Neural crest cell (in vitro differentiated cells): ENCODE data around the gene IFFO2. TPM values are rescaled to one million over a fixed set of nuclear protein-coding genes. Genes with fewer than 3 reads are reported as not detected.

Experiments used
- DNase-seq: peaks from one replicate; pipeline ENCODE4 v3.0.0; 2021; ENCODE audit warnings: low read depth, mixed read lengths, low spot score
- H3K27ac Mint-ChIP-seq: one replicate; pipeline ENCODE4 v1.8.0; 2021; ENCODE audit warnings: mild to moderate bottlenecking, mixed read lengths; ENCODE audit not compliant: unreplicated experiment
- H3K27me3 Mint-ChIP-seq: 2 replicates; pipeline ENCODE4 v1.8.0; 2021; ENCODE audit warnings: low read depth, mild to moderate bottlenecking, mixed read lengths
- H3K36me3 Mint-ChIP-seq: 2 replicates; pipeline ENCODE4 v1.8.0; 2021; ENCODE audit warnings: low read depth, mild to moderate bottlenecking, mixed read lengths
- H3K4me1 Mint-ChIP-seq: 2 replicates; pipeline ENCODE4 v1.8.0; 2021; ENCODE audit warnings: mixed read lengths
- H3K4me3 Mint-ChIP-seq: one replicate; pipeline ENCODE4 v1.8.0; 2021; ENCODE audit warnings: mild to moderate bottlenecking, mixed read lengths
- H3K9me3 Mint-ChIP-seq: 2 replicates; pipeline ENCODE4 v1.8.0; 2021; ENCODE audit warnings: mixed read lengths
- microRNA-seq: library from miRNA; unstranded; fragments of <30 nt; microRNA quantifications from one replicate; pipeline ENCODE4, GENCODE V29; 2020
- total RNA-seq: library from RNA; stranded (reverse); gene quantifications from 2 replicates; pipeline ENCODE4 v1.2.1, GENCODE V29; 2021
- TF ChIP-seq, protein P1 (sequence below): fragments of 200-600 bp; sonication (generic); conservative IDR thresholded peaks from 2 replicates; pipeline ENCODE4 v1.5.0; 2021; ENCODE audit warnings: antibody characterized with exemption, mild to moderate bottlenecking

The IFFO2 gene
- total RNA-seq, 1 donor from 2014 or later: 9.9 TPM

DNA sequence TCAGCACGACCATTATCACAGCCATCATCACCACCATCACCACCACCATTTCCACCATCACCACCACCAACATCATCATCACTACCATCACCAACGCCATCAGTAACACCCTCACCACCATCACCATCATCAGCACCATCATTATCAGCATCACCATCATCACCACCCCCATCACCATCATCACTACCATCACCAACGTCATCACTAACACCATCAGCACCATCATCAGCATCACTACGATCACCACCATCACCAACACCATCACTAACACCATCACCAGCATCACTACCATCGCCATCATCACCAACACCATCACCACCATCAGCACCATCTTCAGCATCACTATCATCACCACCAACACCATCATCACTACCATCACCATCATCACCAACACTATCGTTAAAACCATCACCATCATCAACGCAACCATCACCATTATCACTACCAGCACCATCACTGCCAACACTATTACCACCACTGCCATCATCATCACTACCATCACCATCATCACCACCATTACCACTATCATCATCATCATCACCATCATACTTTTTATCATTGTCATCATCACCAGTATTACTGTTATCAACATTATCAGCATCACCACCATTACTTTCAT is 98.3 kb downstream of the IFFO2 start:
- Mint-ChIP-seq H3K27me3 (peaks cover 13% of the 10 kb centered on the region), H3K4me1 (no peaks in the 10 kb centered on the region), H3K4me3 (no peak overlapping the region), H3K36me3 (no peaks in the 10 kb centered on the region), H3K9me3 (no peaks in the 10 kb centered on the region), H3K27ac (no peak overlapping the region)
- DNase-seq: no peak
- TF ChIP-seq, protein P1, sequence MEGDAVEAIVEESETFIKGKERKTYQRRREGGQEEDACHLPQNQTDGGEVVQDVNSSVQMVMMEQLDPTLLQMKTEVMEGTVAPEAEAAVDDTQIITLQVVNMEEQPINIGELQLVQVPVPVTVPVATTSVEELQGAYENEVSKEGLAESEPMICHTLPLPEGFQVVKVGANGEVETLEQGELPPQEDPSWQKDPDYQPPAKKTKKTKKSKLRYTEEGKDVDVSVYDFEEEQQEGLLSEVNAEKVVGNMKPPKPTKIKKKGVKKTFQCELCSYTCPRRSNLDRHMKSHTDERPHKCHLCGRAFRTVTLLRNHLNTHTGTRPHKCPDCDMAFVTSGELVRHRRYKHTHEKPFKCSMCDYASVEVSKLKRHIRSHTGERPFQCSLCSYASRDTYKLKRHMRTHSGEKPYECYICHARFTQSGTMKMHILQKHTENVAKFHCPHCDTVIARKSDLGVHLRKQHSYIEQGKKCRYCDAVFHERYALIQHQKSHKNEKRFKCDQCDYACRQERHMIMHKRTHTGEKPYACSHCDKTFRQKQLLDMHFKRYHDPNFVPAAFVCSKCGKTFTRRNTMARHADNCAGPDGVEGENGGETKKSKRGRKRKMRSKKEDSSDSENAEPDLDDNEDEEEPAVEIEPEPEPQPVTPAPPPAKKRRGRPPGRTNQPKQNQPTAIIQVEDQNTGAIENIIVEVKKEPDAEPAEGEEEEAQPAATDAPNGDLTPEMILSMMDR: no peak

DNA sequence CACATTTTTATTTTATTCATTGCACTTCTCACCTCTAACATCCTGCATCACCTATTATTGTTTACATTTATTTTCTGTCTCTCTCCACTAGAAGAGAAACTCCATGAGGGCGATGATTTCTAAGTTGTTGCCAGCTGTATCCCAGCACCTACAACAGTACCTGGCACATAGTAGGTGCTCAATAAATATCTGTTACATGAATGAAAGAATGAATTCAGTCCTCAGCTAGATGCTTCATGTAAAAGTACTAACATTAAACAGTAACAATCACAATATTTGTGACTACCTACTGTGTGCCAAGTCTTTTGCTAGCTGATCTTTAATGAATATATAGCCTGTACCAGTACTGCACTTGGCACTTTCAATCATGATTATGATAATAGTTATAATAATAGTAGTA is 100.0 kb downstream of the IFFO2 start:
- no peaks in the 10 kb centered on the region for H3K9me3 Mint-ChIP-seq
- no peaks in the 10 kb centered on the region for H3K36me3 Mint-ChIP-seq
- TF ChIP-seq, protein P1: no peak
- H3K27me3 Mint-ChIP-seq: peaks cover 13% of the 10 kb centered on the region
- H3K4me3 Mint-ChIP-seq: no peak overlapping the region
- no peak for DNase-seq
- H3K4me1 Mint-ChIP-seq: no peaks in the 10 kb centered on the region
- no peak overlapping the region for H3K27ac Mint-ChIP-seq

DNA sequence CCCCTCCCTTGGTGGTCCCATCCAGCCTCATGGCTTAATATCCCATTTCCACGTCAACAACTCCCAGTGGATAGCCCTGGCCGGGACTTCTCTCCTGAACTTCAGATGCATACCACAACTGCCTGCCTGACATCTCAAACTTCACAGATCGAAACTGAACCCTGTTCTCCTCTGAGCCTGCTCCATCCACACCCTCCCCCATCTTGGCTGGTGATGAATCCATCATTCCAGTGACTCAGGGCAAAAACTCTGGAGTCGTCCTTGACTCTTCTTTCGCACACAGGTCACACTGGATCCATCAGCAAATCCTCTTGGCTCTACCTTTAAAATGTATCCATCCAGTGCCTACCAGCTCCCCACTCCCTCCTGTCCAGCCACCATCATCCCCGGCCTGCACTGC is 100.9 kb downstream of the IFFO2 start:
- H3K27ac Mint-ChIP-seq: no peak overlapping the region
- no peaks in the 10 kb centered on the region for H3K36me3 Mint-ChIP-seq
- no peak for DNase-seq
- no peaks in the 10 kb centered on the region for H3K4me1 Mint-ChIP-seq
- no peak overlapping the region for H3K4me3 Mint-ChIP-seq
- TF ChIP-seq, protein P1: no peak
- H3K9me3 Mint-ChIP-seq: no peaks in the 10 kb centered on the region
- peaks cover 13% of the 10 kb centered on the region for H3K27me3 Mint-ChIP-seq

DNA sequence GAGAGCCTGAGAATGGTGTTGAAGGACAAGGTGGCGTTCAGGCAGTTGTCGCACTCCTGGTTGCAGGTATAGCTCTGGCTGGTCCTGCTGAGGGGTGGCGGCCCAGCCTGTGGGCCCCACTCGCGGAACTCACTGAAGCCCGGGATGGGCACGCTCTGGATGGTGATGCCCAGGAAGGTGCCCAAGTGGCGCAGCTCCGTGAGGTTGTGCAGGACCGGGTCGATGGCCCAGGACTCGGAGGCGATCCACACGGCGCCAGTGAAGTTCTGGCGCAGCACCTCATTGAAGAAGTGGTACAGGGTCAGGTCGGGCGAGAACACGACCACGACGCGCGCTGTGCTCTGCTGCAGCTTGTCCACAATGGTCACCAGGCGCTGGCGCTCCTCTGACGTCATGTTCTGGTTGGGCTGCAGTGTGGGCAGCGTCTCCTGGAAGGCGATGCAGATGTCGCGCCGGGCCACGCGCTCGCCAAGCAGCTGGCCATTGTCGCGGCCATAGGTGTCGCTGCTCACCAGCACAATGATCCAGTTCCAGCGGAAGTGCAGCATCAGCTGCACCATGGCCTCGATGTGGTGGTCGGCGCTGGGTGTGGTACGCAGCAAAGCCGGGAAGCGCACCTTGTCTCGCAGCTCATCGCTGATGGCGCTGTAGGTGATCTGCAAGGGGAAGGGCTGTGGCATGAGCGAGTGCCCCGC is 102.0 kb downstream of the IFFO2 start:
- DNase-seq: no peak
- TF ChIP-seq, protein P1: no peak
- Mint-ChIP-seq H3K27ac (no peak overlapping the region), H3K4me3 (no peak overlapping the region), H3K4me1 (no peaks in the 10 kb centered on the region), H3K36me3 (no peaks in the 10 kb centered on the region), H3K27me3 (peaks cover 13% of the 10 kb centered on the region), H3K9me3 (no peaks in the 10 kb centered on the region)

Small RNAs within 50 kb of the gene (microRNA-seq; reads per million reads assigned to microRNA genes)
- not detected for gene MIR1290
- gene MIR4695: 6.5 reads per million, percentile 5 among the genes with 10 or more reads in this experiment

Other genes with a start within 250 kb of the IFFO2 start
- gene TAS1R2, start 97.0 kb downstream of the IFFO2 start, total RNA-seq: not detected in 2 replicates
- 18.4 and 19.5 TPM in 2 replicates for gene ALDH4A1, start 54.1 kb downstream of the IFFO2 start, total RNA-seq